Hepatocyte (in vitro differentiated cells): ENCODE results near the gene DIP2B. TPM values are rescaled to one million over a fixed set of nuclear protein-coding genes. Genes with fewer than 3 reads are reported as not detected.
A peak's percentile ranks its signal among the peaks of the same experiment; 100 is the strongest.

Experiments
- DNase-seq: peaks from one replicate; pipeline ENCODE4 v3.0.0-alpha.2; 2016; ENCODE audit warnings: low spot score
- H2AFZ ChIP-seq: fragments of 200-600 bp; sonication (generic); 2 replicates; pipeline ENCODE4 v1.6.0; 2016; ENCODE audit warnings: antibody characterized with exemption, mild to moderate bottlenecking
- H3K27ac ChIP-seq: fragments of 200-600 bp; sonication (generic); 2 replicates; pipeline ENCODE4 v1.5.1; 2016; ENCODE audit warnings: mild to moderate bottlenecking
- H3K27me3 ChIP-seq: fragments of 200-600 bp; sonication (generic); 2 replicates; pipeline ENCODE4 v1.6.1; 2016
- H3K36me3 ChIP-seq: fragments of 200-600 bp; sonication (generic); replicated peaks from 2 replicates; pipeline ENCODE4 v1.5.1; 2016; ENCODE audit warnings: low read depth; ENCODE audit not compliant: insufficient read depth
- H3K4me1 ChIP-seq: fragments of 200-600 bp; sonication (generic); 2 replicates; pipeline ENCODE4 v1.5.1; 2016; ENCODE audit warnings: mild to moderate bottlenecking, moderate library complexity; ENCODE audit not compliant: insufficient read depth
- H3K4me2 ChIP-seq: fragments of 200-600 bp; sonication (generic); 2 replicates; pipeline ENCODE4 v1.6.0; 2016
- H3K4me3 ChIP-seq: fragments of 200-600 bp; sonication (generic); 2 replicates; pipeline ENCODE4 v1.5.1; 2016; ENCODE audit warnings: mild to moderate bottlenecking
- H3K79me2 ChIP-seq: fragments of 200-600 bp; sonication (generic); 2 replicates; pipeline ENCODE4 v1.6.0; 2017; ENCODE audit warnings: mild to moderate bottlenecking
- H3K9me2 ChIP-seq: fragments of 200-600 bp; sonication (generic); replicated peaks from 2 replicates; pipeline ENCODE4 v1.6.0; 2017; ENCODE audit warnings: mild to moderate bottlenecking; ENCODE audit not compliant: insufficient read depth
- H3K9me3 ChIP-seq: fragments of 200-600 bp; sonication (generic); 2 replicates; pipeline ENCODE4 v1.5.1; 2016; ENCODE audit warnings: low read depth, mild to moderate bottlenecking
- H4K20me1 ChIP-seq: fragments of 200-600 bp; sonication (generic); 2 replicates; pipeline ENCODE4 v1.6.0; 2016; ENCODE audit warnings: mild to moderate bottlenecking; ENCODE audit not compliant: insufficient read depth, poor library complexity, severe bottlenecking
- CTCF ChIP-seq: fragments of 200-600 bp; sonication (generic); IDR thresholded peaks from 2 replicates; pipeline ENCODE4 v1.5.1; 2016; ENCODE audit warnings: antibody characterized with exemption, mild to moderate bottlenecking; ENCODE audit not compliant: poor library complexity
- EZH2 ChIP-seq: fragments of 200-600 bp; sonication (generic); IDR thresholded peaks from 2 replicates; pipeline ENCODE4 v1.6.1; 2016; ENCODE audit warnings: antibody characterized with exemption, mild to moderate bottlenecking, borderline replicate concordance
- EZH2phosphoT487 ChIP-seq: fragments of 200-600 bp; sonication (generic); IDR thresholded peaks from one replicate; pipeline ENCODE4 v1.6.1; 2018; ENCODE audit warnings: antibody characterized with exemption, mild to moderate bottlenecking, low read depth, moderate library complexity; ENCODE audit not compliant: unreplicated experiment, severe bottlenecking
- WGBS: methylation state at CpG from one replicate; pipeline ENCODE4 v1.1.6; 2016; ENCODE audit warnings: low lambda C conversion rate; ENCODE audit errors: missing lambda C conversion rate; 5-methylcytosine and 5-hydroxymethylcytosine counted together
- polyA plus RNA-seq: library from polyadenylated mRNA; unstranded; fragments of >200 nt; fragmentation: Nextera tagmentation; extraction: Ambion mirVana; gene quantifications from 2 replicates; pipeline ENCODE4 v1.2.1, GENCODE V29; 2016
- total RNA-seq: library from RNA; depleted of rRNA; stranded (reverse); fragments of >200 nt; gene quantifications from 2 replicates; pipeline ENCODE4 v1.2.3, GENCODE V29; 2014

Gene DIP2B
- total and polyA plus RNA-seq, 2 experiments from 2014 or later, result 10.5 to 31.8 TPM

- peaks cover 3% of the 10 kb centered on the region for H4K20me1 ChIP-seq
- H3K79me2 ChIP-seq, result peaks cover 68% of the 10 kb centered on the region
- H3K4me3 ChIP-seq, result no peak overlapping the region
- H2AFZ ChIP-seq, result no peak overlapping the region
- no peaks in the 10 kb centered on the region for H3K27me3 ChIP-seq
- H3K27ac ChIP-seq, result no peak overlapping the region
- no peaks in the 10 kb centered on the region for H3K9me2 ChIP-seq
- H3K4me2 ChIP-seq, result no peak overlapping the region
- H3K36me3 ChIP-seq, result no peaks in the 10 kb centered on the region
- 50% methylated on average over 2 of the region's 2 CpGs for WGBS
- no peaks in the 10 kb centered on the region for H3K9me3 ChIP-seq
- no peak for DNase-seq
- H3K4me1 ChIP-seq, result peaks cover 57% of the 10 kb centered on the region
- TF ChIP-seq EZH2 (no peak), EZH2phosphoT487 (no peak), CTCF (no peak)
Measured at GRCh38 chr12:50617657-50618056, 112.9 kb downstream of the DIP2B start.

GRCh38 chr12:50618864-50619609, 114.3 kb downstream of the DIP2B start:
- Histone ChIP-seq H3K9me3 (no peaks in the 10 kb centered on the region), H4K20me1 (peaks cover 3% of the 10 kb centered on the region), H3K27me3 (no peaks in the 10 kb centered on the region), H3K9me2 (no peaks in the 10 kb centered on the region), H3K79me2 (peaks cover 77% of the 10 kb centered on the region), H3K4me3 (no peak overlapping the region), H3K4me1 (peaks cover 53% of the 10 kb centered on the region), H3K27ac (peak overlapping the region; percentile 92), H3K36me3 (no peaks in the 10 kb centered on the region), H2AFZ (no peak overlapping the region), H3K4me2 (peak overlapping the region; percentile 54)
- DNase-seq, result peak; percentile 67
- 30% methylated on average over 7 of the region's 7 CpGs for WGBS
- TF ChIP-seq EZH2, result no peak
- TF ChIP-seq EZH2phosphoT487, result no peak
- TF ChIP-seq CTCF, result no peak

- no peak for DNase-seq
- 60% methylated on average over 2 of the region's 2 CpGs for WGBS
- H3K4me3 ChIP-seq, result no peak overlapping the region
- no peaks in the 10 kb centered on the region for H3K27me3 ChIP-seq
- peak overlapping the region; percentile 54 for H3K4me2 ChIP-seq
- H3K27ac ChIP-seq, result peak overlapping the region; percentile 92
- H3K9me2 ChIP-seq, result no peaks in the 10 kb centered on the region
- H3K4me1 ChIP-seq, result peaks cover 47% of the 10 kb centered on the region
- H3K9me3 ChIP-seq, result no peaks in the 10 kb centered on the region
- TF ChIP-seq EZH2 (no peak), CTCF (no peak), EZH2phosphoT487 (no peak)
- H3K36me3 ChIP-seq, result no peaks in the 10 kb centered on the region
- peaks cover 3% of the 10 kb centered on the region for H4K20me1 ChIP-seq
- H2AFZ ChIP-seq, result no peak overlapping the region
- peaks cover 78% of the 10 kb centered on the region for H3K79me2 ChIP-seq
Measured at GRCh38 chr12:50619610-50619958, 114.8 kb downstream of the DIP2B start.
